Activated CD4-positive, alpha-beta T cell treated with anti-CD3 and anti-CD28 coated beads, Interleukin-2, amount 50 U/mL, for 48 hours (primary cell): ENCODE results near the gene ZMYND12.

Experiments
- DNase-seq, 2 experiments: peaks; one replicate each; pipeline ENCODE4 v3.0.0-alpha.2; 2020

ZMYND12 gene

DNA sequence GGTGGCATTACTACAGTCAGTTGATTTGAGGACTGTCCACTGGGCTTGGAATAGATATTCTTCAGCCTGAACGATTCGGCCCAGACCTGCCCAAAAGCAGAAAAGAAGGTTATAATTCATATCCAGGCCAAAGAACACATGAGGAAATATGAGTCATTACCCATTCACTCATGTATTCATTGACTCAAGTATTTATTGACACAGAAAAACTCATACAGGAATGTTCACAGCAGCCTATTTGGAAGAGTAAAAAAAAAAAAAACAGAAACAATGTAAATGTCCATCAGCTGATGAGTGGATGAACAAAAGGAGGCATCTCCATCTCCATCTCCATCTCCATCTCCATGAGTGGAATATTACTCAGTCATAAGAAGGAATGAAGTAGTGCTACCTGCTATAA, 15.9 kb downstream of the ZMYND12 start:
- DNase-seq: no peak

DNA sequence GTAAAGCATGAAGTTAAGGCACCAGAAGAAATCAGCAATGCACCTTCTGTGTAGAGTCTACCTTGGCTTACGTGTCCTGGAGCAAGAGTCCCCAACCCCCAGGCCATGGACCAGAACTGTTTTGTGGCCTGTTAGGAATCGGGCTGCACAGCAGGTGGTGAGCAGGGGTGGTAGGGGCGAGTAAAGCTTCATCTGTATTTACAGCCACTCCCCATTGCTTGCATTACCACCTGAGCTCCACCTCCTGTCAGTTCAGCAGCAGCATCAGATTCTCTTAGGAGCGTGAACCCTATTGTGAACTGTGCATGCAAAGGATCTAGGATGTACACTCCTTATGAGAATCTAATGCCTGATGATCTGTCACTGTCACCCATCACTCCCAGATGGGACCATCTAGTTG, 21.5 kb downstream of the ZMYND12 start:
- no peak for DNase-seq

DNA sequence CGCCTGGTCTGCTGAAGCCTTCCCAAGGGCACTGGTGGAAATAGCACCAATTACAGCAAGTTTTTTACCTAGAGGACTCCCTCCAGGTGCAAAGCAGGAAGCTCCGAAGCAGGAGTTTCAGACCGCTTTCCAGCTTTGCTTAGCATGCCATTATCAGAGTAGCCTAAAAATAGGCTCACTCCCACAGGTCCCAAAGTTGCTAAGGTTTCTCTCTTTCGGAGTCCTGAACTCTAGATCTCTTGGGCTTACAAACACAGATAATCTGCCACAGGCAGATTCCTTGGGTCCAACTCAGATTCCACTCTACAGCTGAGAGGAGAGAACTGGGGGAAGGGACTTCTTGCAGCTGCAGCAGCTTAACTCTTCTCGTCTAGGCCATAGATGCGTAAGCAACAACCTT, 22.5 kb downstream of the ZMYND12 start:
- DNase-seq: no peak

DNA sequence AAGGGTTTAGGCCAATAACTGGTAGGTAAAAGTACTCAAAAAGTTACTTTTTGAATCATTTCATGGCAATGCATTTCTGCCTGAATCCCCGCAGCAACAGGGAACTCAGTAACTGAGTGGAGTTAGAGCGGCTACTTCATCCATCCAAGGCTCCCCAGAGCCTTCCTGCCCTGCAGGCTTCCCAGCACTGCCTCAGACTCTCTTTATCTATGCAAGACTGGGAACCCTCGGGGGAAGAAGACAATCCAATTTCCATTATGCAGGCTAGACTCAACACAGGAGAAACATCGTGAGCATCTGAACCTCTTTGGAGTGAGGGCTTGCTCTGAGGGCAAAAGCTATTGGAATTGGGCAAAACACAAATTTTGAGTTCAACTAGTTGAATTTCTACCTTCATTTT, 23.1 kb downstream of the ZMYND12 start:
- DNase-seq: no peak

DNA sequence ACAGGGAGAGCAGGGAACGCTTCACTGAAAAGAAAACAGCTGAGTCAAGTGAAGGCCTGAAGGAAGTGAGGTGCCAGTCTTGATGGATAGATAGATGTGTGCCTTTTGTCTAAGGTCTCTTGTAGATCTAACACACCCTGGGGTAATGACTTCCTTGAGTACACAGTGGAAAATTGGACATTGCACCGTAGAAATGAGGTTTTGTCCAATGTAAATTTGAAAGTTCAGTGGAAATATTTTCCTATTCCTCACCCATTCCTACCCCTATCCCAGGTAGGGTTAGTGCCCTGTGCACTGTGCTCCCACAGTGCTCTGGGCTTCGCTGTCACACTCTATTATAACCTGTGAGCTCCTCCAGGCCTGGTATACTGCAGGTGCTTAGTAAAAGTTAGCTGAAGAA, 24.3 kb downstream of the ZMYND12 start:
- no peak for DNase-seq

DNA sequence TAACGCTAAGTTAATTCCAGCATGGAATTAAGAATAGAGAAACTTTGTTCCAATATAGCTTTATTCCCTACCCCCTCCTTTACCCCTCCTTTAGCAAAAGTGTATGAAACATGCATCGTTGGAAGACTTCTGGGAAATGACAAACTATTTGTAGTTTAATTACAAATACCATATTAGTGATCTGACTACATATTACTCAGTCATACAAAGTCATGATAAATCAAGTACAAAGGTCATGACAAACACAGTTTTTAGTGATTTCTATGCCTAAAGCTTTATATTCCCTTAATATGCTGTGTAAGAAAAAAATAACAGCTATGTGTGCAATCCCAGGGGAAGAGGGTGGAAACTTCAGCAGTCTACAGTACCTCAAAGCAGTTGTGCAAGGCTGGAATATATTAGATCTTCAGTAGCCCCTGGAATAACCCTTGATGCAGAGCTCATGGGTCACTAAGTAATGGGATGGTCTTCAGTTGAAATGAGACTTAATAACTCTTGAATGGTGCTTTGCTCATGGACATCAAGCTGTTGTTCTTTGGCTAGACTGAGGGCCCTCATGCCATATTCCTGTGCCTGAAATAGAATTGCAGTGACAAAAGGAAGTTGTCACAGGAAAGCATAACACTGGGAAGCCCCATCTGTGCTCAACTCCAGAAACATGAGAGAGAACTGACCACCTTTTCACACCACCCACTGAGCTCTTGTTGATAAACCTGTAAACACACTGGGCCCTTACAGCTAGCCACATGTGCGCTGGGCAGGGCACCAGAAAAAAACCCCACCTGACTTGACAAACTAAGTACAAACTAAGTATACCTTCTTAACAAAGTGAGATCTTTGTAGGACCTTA, 25.3 kb downstream of the ZMYND12 start:
- no peak for DNase-seq

DNA sequence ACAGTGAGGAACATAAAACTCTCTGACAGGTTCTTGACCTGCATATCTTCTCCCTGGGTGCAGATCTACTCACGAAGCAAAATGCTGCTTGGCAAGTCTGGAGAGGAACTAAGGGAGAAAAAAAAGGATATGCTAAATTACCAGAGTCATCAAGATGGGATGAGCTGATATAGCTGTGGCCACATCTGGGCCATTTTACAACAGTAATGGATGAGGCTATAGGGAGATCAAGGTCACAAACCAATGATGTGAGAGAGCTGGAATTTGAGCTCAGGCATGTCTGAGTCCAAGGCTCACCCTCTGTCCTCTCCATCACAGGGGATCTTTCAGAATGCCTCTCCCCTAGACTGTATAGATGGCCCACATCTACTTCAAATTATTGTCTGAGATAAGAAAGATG, 26.2 kb downstream of the ZMYND12 start:
- DNase-seq: no peak

DNA sequence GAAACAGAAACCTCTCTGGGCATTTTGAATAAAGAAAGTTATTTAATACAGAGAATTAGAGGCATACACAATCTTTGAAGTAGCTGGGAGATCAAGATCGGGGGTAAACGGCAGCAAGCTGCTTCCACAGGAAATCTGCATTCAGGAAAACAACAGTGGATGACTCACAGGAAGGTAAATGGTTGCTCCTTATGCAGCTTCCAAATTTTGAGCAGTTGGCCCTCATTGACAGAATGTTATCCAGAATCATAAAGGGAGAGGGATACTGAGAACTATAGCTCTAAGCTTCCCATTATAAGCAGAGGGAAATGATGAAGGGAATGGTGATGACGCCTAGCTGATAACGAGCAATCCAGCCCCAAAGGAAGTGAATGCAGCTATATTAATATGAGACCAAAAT, 28.6 kb downstream of the ZMYND12 start:
- no peak for DNase-seq

DNA sequence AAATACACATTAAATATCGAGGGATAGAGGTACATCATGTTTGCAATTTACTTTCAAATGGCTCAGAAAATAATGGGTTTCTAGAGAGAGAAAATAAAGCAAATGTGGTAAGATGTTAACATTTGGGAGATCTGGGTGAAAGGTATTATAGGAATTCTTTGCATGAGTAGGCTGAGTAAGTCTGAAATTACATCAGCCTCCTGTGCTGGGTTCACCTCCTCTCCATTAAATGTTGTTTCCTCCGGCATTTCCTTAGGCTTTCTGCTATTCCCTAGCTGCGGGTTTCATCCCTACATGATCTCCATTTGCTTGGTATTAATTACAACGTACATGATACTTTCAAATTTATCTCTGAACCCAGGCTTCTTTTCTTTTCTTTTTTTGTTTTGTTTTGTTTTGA, 31.6 kb downstream of the ZMYND12 start:
- DNase-seq: no peak

DNA sequence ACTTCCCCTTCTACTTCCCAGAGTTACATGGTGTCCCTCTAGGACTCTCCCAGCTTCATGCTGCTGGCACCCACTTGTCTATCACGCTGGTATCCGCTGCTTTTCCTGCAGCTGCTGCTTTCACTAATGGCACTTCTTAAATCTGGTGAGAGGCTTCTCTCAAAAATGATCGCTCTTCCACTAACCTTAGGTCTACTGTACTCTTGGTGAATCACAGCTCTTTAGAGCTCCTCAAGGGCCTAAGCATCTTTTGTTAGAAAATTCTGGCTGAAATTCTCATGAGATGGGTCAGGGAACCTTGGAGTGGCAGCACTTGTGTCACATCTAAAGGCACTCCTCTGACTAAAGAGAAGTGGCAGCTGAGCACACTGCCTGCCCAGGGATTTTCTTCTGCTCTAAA, 32.1 kb downstream of the ZMYND12 start:
- DNase-seq: no peak

DNA sequence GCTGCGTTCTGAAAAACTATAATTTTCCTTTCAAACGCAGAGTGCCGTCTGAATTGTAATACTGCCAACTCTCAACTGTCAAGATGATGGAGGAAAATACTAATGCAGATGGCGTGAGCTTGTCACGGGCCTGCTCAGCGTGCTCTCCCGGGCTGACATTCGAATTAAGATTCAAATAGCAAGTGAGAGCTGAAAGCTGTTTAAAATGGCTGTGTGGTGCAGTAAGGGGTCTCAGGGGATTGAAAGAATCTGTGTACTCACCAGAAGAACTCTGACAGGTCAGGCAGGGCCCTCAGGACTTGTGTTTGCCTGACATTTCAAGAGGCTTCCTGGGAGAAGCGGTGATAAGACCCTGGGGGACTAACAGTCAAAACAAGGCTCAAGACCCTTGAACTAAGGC, 33.1 kb downstream of the ZMYND12 start:
- DNase-seq: no peak

DNA sequence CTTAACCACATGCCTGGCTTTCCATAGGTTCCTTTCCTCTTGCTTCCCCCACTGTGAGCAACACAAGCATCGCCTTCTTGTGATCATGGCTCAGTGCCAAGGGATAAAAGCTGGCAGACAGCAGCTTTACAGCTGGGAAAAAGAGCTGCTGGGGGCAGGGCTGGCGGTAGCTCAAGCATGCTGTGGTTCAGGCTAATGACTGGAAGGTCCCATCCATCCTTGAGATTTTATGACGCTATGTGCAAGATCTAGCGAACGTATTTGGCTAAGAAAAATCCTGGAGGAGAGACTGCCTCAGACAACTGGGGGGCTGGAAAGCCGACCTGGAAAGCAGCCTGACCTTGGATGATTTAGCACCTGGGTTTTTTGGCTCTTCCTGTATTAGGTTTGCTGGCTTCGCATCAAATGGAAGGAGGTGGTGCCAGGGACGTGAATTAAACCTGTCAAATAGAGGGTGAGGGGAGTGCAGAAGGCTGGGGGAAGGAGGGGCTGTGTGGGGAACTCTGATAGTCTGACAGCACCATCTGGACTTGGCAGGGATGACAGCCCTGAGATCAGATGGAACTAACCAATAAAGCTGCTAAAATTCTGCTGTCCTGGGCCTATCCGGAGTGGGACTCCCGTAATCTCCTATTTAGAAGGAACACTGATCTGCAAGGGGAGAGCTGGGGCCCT, 34.8 kb downstream of the ZMYND12 start:
- no peak for DNase-seq

DNA sequence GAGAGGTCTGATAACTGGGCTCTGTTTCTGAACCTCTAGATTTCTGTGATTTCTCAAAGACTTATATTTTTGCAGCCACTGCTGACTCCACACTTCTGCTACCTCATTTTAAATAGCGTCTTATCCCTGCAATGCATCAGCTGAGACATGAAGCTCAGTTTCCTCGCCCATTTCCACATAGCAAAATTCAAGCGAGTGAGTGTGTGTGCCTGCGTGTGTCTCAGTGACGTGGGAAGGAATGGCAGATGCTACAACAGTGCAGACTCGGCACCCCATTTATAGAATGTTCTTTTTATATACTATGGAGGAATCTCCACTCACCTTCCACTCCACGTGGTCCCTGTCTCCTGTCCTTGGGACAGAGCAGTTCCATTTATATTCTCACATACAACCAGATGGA, 35.7 kb downstream of the ZMYND12 start:
- no peak for DNase-seq

DNA sequence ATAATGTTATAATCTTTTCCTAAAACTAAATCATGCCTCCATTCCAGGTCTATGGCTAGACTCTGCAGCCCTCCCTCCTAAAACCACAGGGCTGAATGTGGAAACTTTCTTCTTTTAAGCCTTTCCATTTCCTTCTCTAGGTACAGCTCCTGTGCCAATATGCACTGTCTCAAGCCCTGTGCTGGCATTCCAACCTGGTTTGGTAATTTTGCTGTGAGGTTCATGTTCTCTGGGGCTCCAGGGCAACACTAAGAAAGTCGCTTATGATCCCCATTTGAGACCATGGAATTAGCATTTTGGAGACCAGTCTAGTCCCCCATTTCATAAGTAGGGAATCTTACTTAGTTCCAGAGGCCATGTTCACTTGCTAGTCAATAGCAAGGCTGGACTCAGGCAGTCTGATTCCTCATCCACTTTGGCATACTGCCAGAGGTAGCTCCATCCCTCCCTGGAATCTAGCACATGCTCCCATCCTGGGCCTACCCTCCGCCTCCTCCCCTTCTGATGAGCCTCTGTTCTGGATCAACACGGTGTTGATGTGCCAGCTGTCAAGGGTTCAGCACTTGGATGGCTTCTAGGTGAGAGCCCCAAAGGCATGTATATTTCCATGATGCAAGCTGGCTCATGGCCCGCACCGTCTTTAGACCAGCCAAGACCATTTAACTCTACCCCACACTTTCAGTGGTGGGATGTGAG, 36.5 kb downstream of the ZMYND12 start:
- DNase-seq: no peak

DNA sequence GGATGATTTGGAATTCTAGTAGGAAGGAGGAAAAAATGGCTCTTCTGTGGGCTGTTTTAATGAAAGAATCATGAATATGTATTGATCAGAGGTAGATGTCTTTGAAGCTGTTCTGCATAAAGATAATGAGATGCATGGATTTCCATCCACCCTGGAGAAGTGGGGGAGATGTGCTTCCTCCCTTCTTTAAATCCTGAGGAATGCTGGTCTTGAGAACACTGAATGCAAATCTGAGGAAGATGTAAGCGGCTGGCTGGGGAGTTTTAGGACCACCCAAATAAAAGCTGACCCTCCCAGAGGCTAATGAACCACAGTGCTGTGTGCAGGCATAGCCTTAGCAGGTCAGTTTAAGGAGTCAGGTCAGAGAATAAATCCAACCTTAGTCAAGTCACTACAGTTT, 37.3 kb downstream of the ZMYND12 start:
- DNase-seq: no peak

DNA sequence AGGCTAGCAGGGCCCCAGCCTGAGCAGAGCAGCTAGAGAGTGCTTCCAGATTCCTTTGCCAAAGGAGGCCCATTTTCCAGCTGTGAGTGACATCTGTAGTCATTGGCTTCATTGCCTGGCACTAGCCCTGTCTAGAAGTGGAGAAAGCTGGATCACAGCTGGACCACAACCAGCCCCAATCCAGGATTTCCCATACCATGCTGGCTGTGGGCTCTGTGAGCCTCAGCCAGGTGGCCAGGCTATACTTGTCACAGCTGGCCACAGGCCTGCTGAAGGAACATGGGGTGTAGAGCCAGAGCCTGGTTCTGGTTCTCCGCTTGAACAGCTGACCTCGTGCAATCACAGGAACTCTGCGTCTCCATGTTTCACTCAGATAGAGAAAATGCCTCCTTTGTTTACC, 38.7 kb downstream of the ZMYND12 start:
- DNase-seq: no peak

DNA sequence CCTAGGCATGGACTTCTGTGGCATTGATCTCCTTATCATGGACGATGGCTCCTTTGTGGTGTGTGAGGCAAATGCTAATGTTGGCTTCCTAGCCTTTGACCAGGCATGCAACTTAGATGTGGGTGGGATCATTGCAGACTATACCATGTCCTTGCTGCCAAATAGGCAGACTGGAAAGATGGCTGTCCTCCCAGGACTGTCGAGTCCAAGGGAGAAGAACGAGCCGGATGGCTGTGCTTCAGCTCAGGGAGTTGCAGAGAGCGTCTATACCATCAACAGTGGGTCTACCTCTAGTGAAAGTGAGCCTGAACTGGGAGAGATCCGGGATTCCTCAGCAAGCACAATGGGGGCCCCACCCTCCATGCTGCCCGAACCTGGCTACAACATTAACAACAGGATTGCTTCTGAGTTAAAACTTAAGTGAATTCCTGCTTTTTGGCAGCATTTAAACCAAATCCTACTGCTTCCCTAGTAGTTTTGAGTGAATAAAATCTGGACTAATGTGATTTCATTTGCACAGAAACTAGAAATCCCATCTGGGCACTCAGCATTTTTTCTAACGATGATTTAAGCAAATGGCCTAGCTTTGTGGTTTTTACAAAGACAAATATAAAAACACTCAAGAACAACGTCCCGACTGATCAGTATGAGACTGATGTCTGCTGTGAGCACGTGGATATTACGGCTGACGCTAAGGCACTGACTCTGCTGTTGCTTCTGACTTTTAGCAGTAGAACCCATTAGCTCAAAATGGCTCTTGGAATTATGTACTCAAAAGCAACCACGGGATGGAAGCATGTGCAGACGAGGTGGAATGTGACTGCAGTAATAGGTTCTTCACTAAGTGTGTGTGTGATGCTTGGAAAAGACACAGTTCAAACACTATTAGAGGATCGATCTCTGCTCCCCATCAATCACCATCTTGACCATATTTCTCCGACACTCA, 41.0 kb downstream of the ZMYND12 start:
- no peak for DNase-seq

DNA sequence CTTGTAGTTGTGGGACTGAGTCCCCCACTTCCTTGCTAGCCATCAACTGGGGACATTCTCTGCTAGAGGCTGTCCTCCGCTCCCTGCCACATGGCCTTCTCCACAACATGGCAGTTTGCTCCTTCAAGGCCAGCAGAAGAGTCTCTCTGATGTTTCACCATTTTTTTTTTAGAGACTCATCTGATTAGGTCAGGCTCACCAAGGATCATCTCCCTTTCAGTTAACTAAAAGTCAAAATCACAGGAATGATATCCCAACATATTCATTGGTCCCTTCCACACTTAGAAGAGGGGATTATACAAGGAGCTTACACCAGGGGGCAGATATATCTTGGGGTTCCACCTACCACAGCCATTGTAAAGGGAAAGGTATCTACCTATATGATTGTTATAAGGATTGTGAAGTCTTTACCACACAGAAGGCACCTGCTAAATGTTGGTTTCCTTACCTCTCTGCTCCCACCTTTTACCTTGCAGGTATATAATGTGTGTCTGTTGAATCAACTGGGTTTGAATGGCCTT, 51.9 kb downstream of the ZMYND12 start:
- DNase-seq: no peak

DNA sequence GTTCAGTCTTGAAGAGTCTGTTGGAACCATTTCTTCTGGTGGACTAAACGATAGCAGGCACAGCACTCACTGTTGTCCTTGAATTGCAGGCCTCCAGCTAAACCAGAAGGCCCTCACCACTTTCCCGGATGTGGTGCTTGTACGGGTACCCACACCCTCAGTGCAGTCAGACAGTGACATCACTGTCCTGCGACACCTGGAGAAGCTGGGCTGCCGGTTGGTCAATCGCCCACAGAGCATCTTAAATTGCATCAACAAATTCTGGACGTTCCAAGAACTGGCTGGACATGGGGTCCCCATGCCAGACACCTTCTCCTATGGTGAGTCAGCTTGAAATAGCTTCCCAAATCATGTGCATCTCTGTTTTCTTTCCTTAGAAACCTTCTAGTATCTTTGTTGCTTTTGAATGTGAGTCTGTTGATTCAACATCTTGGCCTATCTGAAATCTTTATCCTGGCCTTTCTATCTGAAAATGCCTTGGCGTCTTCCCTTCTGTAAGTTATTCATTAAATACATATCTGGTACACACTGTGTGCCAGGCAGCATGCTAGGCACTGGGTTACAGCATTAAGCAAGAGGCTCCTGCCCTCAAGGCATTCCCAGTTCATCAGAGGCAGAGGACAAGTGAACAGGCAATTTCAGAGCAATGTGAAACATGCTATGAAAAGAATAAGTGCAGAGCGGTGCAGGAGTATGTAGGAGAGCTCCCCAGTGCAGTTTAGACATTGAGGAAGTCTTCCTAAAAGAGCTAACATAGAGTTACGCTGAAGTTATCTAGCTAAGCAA, 56.3 kb downstream of the ZMYND12 start:
- no peak for DNase-seq

DNA sequence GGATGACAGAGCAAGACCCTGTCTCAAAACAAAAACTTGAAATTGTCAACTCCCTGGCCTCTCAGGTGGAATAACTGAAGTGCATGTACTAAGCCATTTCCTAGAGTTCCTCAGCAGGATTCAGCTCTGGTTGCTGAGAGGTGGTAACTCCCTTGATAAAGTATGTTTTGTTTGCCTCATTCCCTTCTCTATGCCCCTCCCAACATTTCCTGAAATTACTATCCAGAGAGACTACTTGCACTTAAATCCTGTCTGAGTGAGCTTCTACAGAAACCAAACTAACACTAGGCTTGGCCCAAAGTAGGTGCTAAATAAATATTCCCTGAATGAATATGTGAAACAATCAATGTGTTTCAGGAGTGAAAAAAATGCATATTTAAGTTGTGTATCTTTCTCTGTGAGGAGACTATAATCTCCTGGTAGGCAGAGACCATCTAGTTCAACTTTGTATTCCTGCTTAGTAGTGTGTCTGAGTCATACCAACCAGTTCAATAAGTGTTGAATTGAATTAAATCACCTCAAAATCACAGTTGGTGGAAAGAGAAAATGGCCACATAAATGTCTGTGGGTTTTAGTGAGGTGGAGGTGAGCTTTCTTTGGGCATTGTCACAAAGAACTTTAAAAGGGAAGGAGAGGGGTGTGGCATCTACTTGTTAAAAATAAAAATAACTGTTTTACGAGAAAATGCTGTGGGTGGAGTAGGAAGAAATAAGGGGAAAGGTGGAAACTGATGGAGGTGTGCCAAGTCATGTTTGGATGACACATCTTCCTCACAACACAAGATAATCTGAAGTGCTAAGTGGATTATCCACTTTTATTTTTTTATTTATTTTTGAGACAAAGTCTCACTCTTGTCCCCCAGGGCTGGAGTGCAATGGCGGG, 62.6 kb downstream of the ZMYND12 start:
- no peak for DNase-seq

DNA sequence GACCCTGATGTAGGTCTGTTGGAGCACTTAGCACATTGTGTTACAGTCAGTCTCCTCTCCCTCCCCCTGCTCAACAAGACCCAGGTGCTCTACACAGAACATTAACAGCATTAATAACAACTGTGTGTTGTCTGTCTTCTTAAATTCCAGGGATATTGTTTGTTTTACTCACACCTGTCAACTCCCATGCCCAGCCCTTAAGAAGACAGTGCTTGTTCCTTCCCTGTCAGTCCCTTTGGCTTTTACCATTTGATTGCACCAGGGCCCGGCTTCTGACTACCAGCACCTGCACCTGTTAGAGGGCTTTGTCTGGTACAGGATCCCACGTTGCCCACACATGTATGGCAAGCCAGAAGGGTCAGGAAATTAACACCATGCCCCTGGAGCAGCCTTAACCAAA, 63.6 kb downstream of the ZMYND12 start:
- DNase-seq: no peak
